Panc1 (cell line): ENCODE results near the gene COL4A3. TPM values are rescaled to one million over a fixed set of nuclear protein-coding genes. Genes with fewer than 3 reads are reported as not detected.

ENCODE experiments used
- ATAC-seq: fragments of 200-7000 bp; cut with Tn5 transposase; 2 replicates; pipeline ENCODE4 v1.9.1; 2020; ENCODE audit warnings: mild to moderate bottlenecking, moderate library complexity
- BruUV-seq: library from RNA; stranded (reverse); fragments of 400-500 nt; replicated peaks from 2 replicates; lab custom pipeline; 2021; lab: Mats Ljungman, UMichigan
- CTCF ChIA-PET: fragments of 300-600 bp; sonication (Branson Sonifier 250); formaldehyde crosslinking; loops from one replicate; lab custom pipeline; 2022; ENCODE audit warnings: antibody characterized with exemption; lab: Charles Lee
- POLR2A ChIA-PET: fragments of 300-600 bp; sonication (Branson Sonifier 250); formaldehyde crosslinking; loops from one replicate; lab custom pipeline; 2022; ENCODE audit warnings: antibody characterized with exemption; lab: Charles Lee
- DNase-seq: peaks from one replicate; pipeline ENCODE4 v3.0.0-alpha.2; 2010; ENCODE audit warnings: low read depth, low spot score
- H3K27ac ChIP-seq: 2 replicates; pipeline ENCODE4 v1.5.1; 2011; ENCODE audit warnings: mild to moderate bottlenecking, low read length, inconsistent platforms
- H3K27me3 ChIP-seq: fragments of 200-500 bp; sonication (Bioruptor generic); 2 replicates; pipeline ENCODE4 v1.6.0; 2014; ENCODE audit warnings: low read length, inconsistent platforms; ENCODE audit not compliant: control insufficient read depth, insufficient read depth
- H3K36me3 ChIP-seq: fragments of 200-500 bp; sonication (Bioruptor generic); 2 replicates; pipeline ENCODE4 v1.5.1; 2014; ENCODE audit warnings: inconsistent platforms, mild to moderate bottlenecking, low read length, moderate library complexity; ENCODE audit not compliant: control insufficient read depth, insufficient read depth
- H3K4me1 ChIP-seq: 2 replicates; pipeline ENCODE4 v1.5.1; 2011; ENCODE audit warnings: inconsistent platforms, mild to moderate bottlenecking, low read length, moderate library complexity; ENCODE audit not compliant: control insufficient read depth, insufficient read depth
- H3K4me3 ChIP-seq, 2 experiments: 2 replicates each; pipeline ENCODE4 v1.5.1; 2011 to 2012; ENCODE audit warnings: low read depth in 2 of 2, low read length in 2 of 2, mild to moderate bottlenecking in 2 of 2, inconsistent platforms in 1 of 2, moderate library complexity in 1 of 2
- H3K9me3 ChIP-seq: fragments of 200-500 bp; sonication (Bioruptor generic); 2 replicates; pipeline ENCODE4 v1.5.1; 2014; ENCODE audit warnings: low read depth, mild to moderate bottlenecking, inconsistent platforms, low read length, moderate library complexity; ENCODE audit not compliant: control insufficient read depth, insufficient read depth
- POLR2AphosphoS5 ChIP-seq: IDR thresholded peaks from 2 replicates; pipeline ENCODE4 v1.6.1; 2012; ENCODE audit warnings: mild to moderate bottlenecking, low read depth, low read length, moderate library complexity
- SIN3A ChIP-seq: IDR thresholded peaks from 2 replicates; pipeline ENCODE4 v1.6.1; 2012; ENCODE audit warnings: low read depth, mild to moderate bottlenecking, low read length, moderate library complexity, borderline replicate concordance; ENCODE audit not compliant: insufficient read depth
- TCF7L2 ChIP-seq: IDR thresholded peaks from 2 replicates; pipeline ENCODE4 v1.6.1; 2011; ENCODE audit warnings: mild to moderate bottlenecking, low read depth, low read length, inconsistent platforms
- in situ Hi-C: cut with HindIII; loops from 2 replicates; pipeline ENCODE4 v1.10.0; 2016; ENCODE audit warnings: low sequenced_read_pairs, low pct_unique_long_range_greater_than_20kb
- intact Hi-C: fragments of 100-400 bp; cut with micrococcal nuclease; formaldehyde crosslinking; loops from one replicate; pipeline ENCODE4 v1.10.0; 2022; ENCODE audit not compliant: unreplicated experiment
- total RNA-seq: library from RNA; stranded (reverse); gene quantifications from one replicate; pipeline ENCODE4 v1.2.1, GENCODE V29; 2021; ENCODE audit not compliant: unreplicated experiment
- TF ChIP-seq, protein P1 (sequence below): fragments of 450-650 bp; IDR thresholded peaks from 2 replicates; pipeline ENCODE4 v1.5.1; 2017; ENCODE audit warnings: mild to moderate bottlenecking
- TF ChIP-seq, protein P2 (sequence below), 2 experiments: IDR thresholded peaks; 2 replicates each; pipeline ENCODE4 v1.6.1; 2011 to 2012; ENCODE audit warnings: low read depth in 2 of 2, control low read depth in 1 of 2, low read length in 1 of 2, mild to moderate bottlenecking in 1 of 2, moderate library complexity in 1 of 2; ENCODE audit not compliant: insufficient read depth in 1 of 2

The COL4A3 gene
- total RNA-seq, 1 experiment from 2014 or later: 0.18 TPM

GRCh38 chr2:227335713-227336112 is 171.3 kb downstream of the COL4A3 start:
- Histone ChIP-seq H3K27ac (no peak overlapping the region), H3K4me3 (no peak overlapping the region), H3K36me3 (peaks cover 12% of the 10 kb centered on the region), H3K27me3 (no peaks in the 10 kb centered on the region), H3K4me1 (no peaks in the 10 kb centered on the region), H3K9me3 (no peaks in the 10 kb centered on the region)
- DNase-seq (no peak), ATAC-seq (no peak)
- TF ChIP-seq TCF7L2: no peak
- TF ChIP-seq POLR2AphosphoS5: no peak
- TF ChIP-seq, protein P1, sequence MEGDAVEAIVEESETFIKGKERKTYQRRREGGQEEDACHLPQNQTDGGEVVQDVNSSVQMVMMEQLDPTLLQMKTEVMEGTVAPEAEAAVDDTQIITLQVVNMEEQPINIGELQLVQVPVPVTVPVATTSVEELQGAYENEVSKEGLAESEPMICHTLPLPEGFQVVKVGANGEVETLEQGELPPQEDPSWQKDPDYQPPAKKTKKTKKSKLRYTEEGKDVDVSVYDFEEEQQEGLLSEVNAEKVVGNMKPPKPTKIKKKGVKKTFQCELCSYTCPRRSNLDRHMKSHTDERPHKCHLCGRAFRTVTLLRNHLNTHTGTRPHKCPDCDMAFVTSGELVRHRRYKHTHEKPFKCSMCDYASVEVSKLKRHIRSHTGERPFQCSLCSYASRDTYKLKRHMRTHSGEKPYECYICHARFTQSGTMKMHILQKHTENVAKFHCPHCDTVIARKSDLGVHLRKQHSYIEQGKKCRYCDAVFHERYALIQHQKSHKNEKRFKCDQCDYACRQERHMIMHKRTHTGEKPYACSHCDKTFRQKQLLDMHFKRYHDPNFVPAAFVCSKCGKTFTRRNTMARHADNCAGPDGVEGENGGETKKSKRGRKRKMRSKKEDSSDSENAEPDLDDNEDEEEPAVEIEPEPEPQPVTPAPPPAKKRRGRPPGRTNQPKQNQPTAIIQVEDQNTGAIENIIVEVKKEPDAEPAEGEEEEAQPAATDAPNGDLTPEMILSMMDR: no peak
- TF ChIP-seq, protein P2, sequence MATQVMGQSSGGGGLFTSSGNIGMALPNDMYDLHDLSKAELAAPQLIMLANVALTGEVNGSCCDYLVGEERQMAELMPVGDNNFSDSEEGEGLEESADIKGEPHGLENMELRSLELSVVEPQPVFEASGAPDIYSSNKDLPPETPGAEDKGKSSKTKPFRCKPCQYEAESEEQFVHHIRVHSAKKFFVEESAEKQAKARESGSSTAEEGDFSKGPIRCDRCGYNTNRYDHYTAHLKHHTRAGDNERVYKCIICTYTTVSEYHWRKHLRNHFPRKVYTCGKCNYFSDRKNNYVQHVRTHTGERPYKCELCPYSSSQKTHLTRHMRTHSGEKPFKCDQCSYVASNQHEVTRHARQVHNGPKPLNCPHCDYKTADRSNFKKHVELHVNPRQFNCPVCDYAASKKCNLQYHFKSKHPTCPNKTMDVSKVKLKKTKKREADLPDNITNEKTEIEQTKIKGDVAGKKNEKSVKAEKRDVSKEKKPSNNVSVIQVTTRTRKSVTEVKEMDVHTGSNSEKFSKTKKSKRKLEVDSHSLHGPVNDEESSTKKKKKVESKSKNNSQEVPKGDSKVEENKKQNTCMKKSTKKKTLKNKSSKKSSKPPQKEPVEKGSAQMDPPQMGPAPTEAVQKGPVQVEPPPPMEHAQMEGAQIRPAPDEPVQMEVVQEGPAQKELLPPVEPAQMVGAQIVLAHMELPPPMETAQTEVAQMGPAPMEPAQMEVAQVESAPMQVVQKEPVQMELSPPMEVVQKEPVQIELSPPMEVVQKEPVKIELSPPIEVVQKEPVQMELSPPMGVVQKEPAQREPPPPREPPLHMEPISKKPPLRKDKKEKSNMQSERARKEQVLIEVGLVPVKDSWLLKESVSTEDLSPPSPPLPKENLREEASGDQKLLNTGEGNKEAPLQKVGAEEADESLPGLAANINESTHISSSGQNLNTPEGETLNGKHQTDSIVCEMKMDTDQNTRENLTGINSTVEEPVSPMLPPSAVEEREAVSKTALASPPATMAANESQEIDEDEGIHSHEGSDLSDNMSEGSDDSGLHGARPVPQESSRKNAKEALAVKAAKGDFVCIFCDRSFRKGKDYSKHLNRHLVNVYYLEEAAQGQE (IDR thresholded peaks at IDR 0.05; ENCODE audit: insufficient read depth in 1 of 2, low read depth in 2 of 2, low read length in 1 of 2): no peak
- TF ChIP-seq SIN3A: no peak
- ChIA-PET CTCF (no interaction called here), POLR2A (no interaction called here)
- intact Hi-C loops: no loop called here
- in situ Hi-C loops: no loop called here
- no TSS peak for BruUV-seq

GRCh38 chr2:227337442-227337841 is 173.0 kb downstream of the COL4A3 start:
- intact Hi-C loops (no loop called here), in situ Hi-C loops (no loop called here)
- Histone ChIP-seq H3K27me3 (no peaks in the 10 kb centered on the region), H3K27ac (no peak overlapping the region), H3K9me3 (no peaks in the 10 kb centered on the region), H3K4me1 (no peaks in the 10 kb centered on the region), H3K4me3 (no peak overlapping the region), H3K36me3 (peaks cover 13% of the 10 kb centered on the region)
- DNase-seq (no peak), ATAC-seq (no peak)
- BruUV-seq: no TSS peak
- no peak for TF ChIP-seq SIN3A
- TF ChIP-seq, protein P1: no peak
- TF ChIP-seq, protein P2 (IDR thresholded peaks at IDR 0.05; ENCODE audit: insufficient read depth in 1 of 2, low read depth in 2 of 2, low read length in 1 of 2): no peak
- TF ChIP-seq TCF7L2: no peak
- no peak for TF ChIP-seq POLR2AphosphoS5
- CTCF ChIA-PET: no interaction called here
- POLR2A ChIA-PET: no interaction called here
